ENCODE results near the gene ARSJ. TPM values are rescaled to one million over a fixed set of nuclear protein-coding genes. Genes with fewer than 3 reads are reported as not detected.

The ARSJ gene
- total RNA-seq, 1 donor: 24.6 TPM

- Histone ChIP-seq H3K4me3 (ENCODE audit: insufficient read depth, low read length) (no peak overlapping the region), H3K27ac (ENCODE audit: low read depth, low read length) (no peak overlapping the region), H3K4me2 (ENCODE audit: insufficient read depth, low read length) (no peak overlapping the region), H3K36me3 (ENCODE audit: insufficient read depth, low read length) (no peaks in the 10 kb centered on the region), H3K4me1 (ENCODE audit: insufficient read depth, low read length) (no peaks in the 10 kb centered on the region), H2AFZ (ENCODE audit: low read length) (no peak overlapping the region), H3K27me3 (ENCODE audit: insufficient read depth, low read length) (no peaks in the 10 kb centered on the region), H3K9me3 (ENCODE audit: low read depth, low read length) (no peaks in the 10 kb centered on the region), H3K79me2 (ENCODE audit: insufficient read depth, low read length) (no peaks in the 10 kb centered on the region), H4K20me1 (ENCODE audit: insufficient read depth, low read length) (no peaks in the 10 kb centered on the region)
- DNase-seq (ENCODE audit: insufficient read length, low spot score, missing footprints): no peak
- no peak for TF ChIP-seq CTCF (IDR thresholded peaks at IDR 0.05; ENCODE audit: extremely low read depth, low read depth, low read length)
These were observed 45.8 kb upstream of the ARSJ start for GRCh38 chr4:114025176-114025777.

- no peak for DNase-seq (ENCODE audit: insufficient read length, low spot score, missing footprints)
- no peak overlapping the region for H3K4me3 ChIP-seq (ENCODE audit: insufficient read depth, low read length)
- H2AFZ ChIP-seq (ENCODE audit: low read length): no peak overlapping the region
- no peaks in the 10 kb centered on the region for H3K27me3 ChIP-seq (ENCODE audit: insufficient read depth, low read length)
- peaks cover 8% of the 10 kb centered on the region for H3K4me1 ChIP-seq (ENCODE audit: insufficient read depth, low read length)
- no peaks in the 10 kb centered on the region for H3K79me2 ChIP-seq (ENCODE audit: insufficient read depth, low read length)
- no peaks in the 10 kb centered on the region for H3K36me3 ChIP-seq (ENCODE audit: insufficient read depth, low read length)
- H4K20me1 ChIP-seq (ENCODE audit: insufficient read depth, low read length): no peaks in the 10 kb centered on the region
- H3K27ac ChIP-seq (ENCODE audit: low read depth, low read length): no peak overlapping the region
- TF ChIP-seq CTCF (IDR thresholded peaks at IDR 0.05; ENCODE audit: extremely low read depth, low read depth, low read length): no peak
- H3K9me3 ChIP-seq (ENCODE audit: low read depth, low read length): no peaks in the 10 kb centered on the region
- H3K4me2 ChIP-seq (ENCODE audit: insufficient read depth, low read length): no peak overlapping the region
These were observed 42.0 kb upstream of the ARSJ start for GRCh38 chr4:114021451-114021850.

- H3K4me1 ChIP-seq (ENCODE audit: insufficient read depth, low read length): peaks cover 11% of the 10 kb centered on the region
- no peaks in the 10 kb centered on the region for H3K79me2 ChIP-seq (ENCODE audit: insufficient read depth, low read length)
- no peak overlapping the region for H3K4me3 ChIP-seq (ENCODE audit: insufficient read depth, low read length)
- H3K9me3 ChIP-seq (ENCODE audit: low read depth, low read length): no peaks in the 10 kb centered on the region
- H4K20me1 ChIP-seq (ENCODE audit: insufficient read depth, low read length): no peaks in the 10 kb centered on the region
- H3K27ac ChIP-seq (ENCODE audit: low read depth, low read length): no peak overlapping the region
- no peak for DNase-seq (ENCODE audit: insufficient read length, low spot score, missing footprints)
- peak overlapping the region; percentile 8 for H2AFZ ChIP-seq (ENCODE audit: low read length)
- H3K36me3 ChIP-seq (ENCODE audit: insufficient read depth, low read length): no peaks in the 10 kb centered on the region
- no peak overlapping the region for H3K4me2 ChIP-seq (ENCODE audit: insufficient read depth, low read length)
- H3K27me3 ChIP-seq (ENCODE audit: insufficient read depth, low read length): no peaks in the 10 kb centered on the region
- no peak for TF ChIP-seq CTCF (IDR thresholded peaks at IDR 0.05; ENCODE audit: extremely low read depth, low read depth, low read length)
These were observed 40.5 kb upstream of the ARSJ start for GRCh38 chr4:114019969-114020358.

- Histone ChIP-seq H3K9me3 (ENCODE audit: low read depth, low read length) (no peaks in the 10 kb centered on the region), H3K4me1 (ENCODE audit: insufficient read depth, low read length) (peaks cover 17% of the 10 kb centered on the region), H3K27ac (ENCODE audit: low read depth, low read length) (no peak overlapping the region), H3K27me3 (ENCODE audit: insufficient read depth, low read length) (no peaks in the 10 kb centered on the region), H4K20me1 (ENCODE audit: insufficient read depth, low read length) (no peaks in the 10 kb centered on the region), H3K4me3 (ENCODE audit: insufficient read depth, low read length) (no peak overlapping the region), H3K36me3 (ENCODE audit: insufficient read depth, low read length) (no peaks in the 10 kb centered on the region), H3K4me2 (ENCODE audit: insufficient read depth, low read length) (no peak overlapping the region), H2AFZ (ENCODE audit: low read length) (peak overlapping the region; percentile 8), H3K79me2 (ENCODE audit: insufficient read depth, low read length) (no peaks in the 10 kb centered on the region)
- TF ChIP-seq CTCF (IDR thresholded peaks at IDR 0.05; ENCODE audit: extremely low read depth, low read depth, low read length): no peak
- no peak for DNase-seq (ENCODE audit: insufficient read length, low spot score, missing footprints)
These were observed 40.0 kb upstream of the ARSJ start for GRCh38 chr4:114019276-114019968.

Data from osteoblast (primary cell).